ENCODE results near the gene CASQ1.

DNA sequence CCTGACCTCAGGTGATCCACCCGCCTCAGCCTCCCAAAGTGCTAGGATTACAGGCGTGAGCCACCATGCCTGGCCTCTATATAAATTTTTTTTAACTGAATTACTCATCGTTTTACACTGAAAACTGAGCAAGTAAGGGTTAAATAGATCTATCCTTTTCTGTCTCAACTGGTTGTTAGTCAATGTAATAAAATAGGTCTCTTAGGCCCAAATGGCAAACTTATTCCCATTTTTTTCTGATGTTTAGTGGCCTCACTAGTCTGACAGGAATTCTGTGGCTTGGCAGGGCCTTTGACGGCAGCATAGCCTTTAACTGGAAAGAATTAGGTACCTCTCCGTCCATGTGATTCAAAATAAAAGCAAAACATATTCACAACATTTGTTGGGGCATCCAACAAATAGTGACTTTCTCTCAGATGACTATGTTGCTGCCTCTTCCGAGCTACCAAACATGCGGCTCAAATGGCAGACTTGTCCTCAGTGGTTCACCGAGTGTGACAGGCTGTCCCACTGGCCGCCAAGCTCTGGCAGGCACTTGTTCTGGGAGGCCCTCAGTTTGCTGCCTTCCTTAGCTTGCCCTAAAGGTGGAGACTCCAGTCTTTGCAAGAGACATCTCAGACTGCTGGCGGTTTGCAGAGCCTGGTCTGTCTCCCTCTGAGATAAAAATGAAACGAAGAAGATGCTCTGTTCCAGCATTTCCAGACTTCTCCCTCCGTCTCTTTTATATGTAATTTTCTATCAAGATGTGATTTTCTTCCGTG is 21.6 kb upstream of the CASQ1 start:
- TF ChIP-seq, protein P1, sequence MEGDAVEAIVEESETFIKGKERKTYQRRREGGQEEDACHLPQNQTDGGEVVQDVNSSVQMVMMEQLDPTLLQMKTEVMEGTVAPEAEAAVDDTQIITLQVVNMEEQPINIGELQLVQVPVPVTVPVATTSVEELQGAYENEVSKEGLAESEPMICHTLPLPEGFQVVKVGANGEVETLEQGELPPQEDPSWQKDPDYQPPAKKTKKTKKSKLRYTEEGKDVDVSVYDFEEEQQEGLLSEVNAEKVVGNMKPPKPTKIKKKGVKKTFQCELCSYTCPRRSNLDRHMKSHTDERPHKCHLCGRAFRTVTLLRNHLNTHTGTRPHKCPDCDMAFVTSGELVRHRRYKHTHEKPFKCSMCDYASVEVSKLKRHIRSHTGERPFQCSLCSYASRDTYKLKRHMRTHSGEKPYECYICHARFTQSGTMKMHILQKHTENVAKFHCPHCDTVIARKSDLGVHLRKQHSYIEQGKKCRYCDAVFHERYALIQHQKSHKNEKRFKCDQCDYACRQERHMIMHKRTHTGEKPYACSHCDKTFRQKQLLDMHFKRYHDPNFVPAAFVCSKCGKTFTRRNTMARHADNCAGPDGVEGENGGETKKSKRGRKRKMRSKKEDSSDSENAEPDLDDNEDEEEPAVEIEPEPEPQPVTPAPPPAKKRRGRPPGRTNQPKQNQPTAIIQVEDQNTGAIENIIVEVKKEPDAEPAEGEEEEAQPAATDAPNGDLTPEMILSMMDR (IDR thresholded peaks at IDR 0.05): no peak
- TF ChIP-seq EZH2 (IDR thresholded peaks at IDR 0.05; ENCODE audit: borderline replicate concordance, insufficient read depth, low read depth, low read length, poor library complexity, severe bottlenecking): no peak

All from B cell (primary cell).